Measurements from ENCODE around the gene TRMU. TPM values are rescaled to one million over a fixed set of nuclear protein-coding genes. Genes with fewer than 3 reads are reported as not detected.

TRMU gene
- total and polyA plus RNA-seq, 2 of the 4 experiments (the other 2 are of a cell fraction), result 19.0 to 36.4 TPM

GRCh38 chr22:46352276-46352675 is 16.8 kb downstream of the TRMU start:
- H2BK5ac ChIP-seq (ENCODE audit: low read depth, low read length, poor library complexity, severe bottlenecking), result no peak overlapping the region
- H4K5ac ChIP-seq (ENCODE audit: low read depth, low read length), result no peak overlapping the region
- in situ Hi-C loops (cut with MboI; ENCODE audit: low sequenced_read_pairs), result no loop called here
- TF ChIP-seq CEBPB (IDR thresholded peaks at IDR 0.05; ENCODE audit: low read depth, low read length) (no peak), MAFK (IDR thresholded peaks at IDR 0.05; ENCODE audit: low read depth, low read length) (no peak), RFX5 (IDR thresholded peaks at IDR 0.05; ENCODE audit: low read depth, low read length) (no peak), RCOR1 (IDR thresholded peaks at IDR 0.05; ENCODE audit: insufficient replicate concordance, low read length) (no peak), CHD1 (IDR thresholded peaks at IDR 0.05; ENCODE audit: low read depth, low read length) (no peak), POLR2A (IDR thresholded peaks at IDR 0.05; ENCODE audit: low read depth, low read length) (no peak), USF2 (IDR thresholded peaks at IDR 0.05; ENCODE audit: low read depth, low read length) (no peak), SMC3 (IDR thresholded peaks at IDR 0.05; ENCODE audit: low read depth, low read length) (no peak), BHLHE40 (IDR thresholded peaks at IDR 0.05; ENCODE audit: low read depth, low read length) (no peak), RAD21 (IDR thresholded peaks at IDR 0.05; ENCODE audit: low read length) (no peak), MAZ (IDR thresholded peaks at IDR 0.05; ENCODE audit: borderline replicate concordance, low read depth, low read length) (no peak), MXI1 (IDR thresholded peaks at IDR 0.05; ENCODE audit: borderline replicate concordance, low read depth, low read length) (no peak), NFE2L2 (IDR thresholded peaks at IDR 0.05; ENCODE audit: low read depth, low read length) (no peak), FOS (IDR thresholded peaks at IDR 0.05; ENCODE audit: low read depth, low read length) (no peak)
- TF ChIP-seq, protein P1, sequence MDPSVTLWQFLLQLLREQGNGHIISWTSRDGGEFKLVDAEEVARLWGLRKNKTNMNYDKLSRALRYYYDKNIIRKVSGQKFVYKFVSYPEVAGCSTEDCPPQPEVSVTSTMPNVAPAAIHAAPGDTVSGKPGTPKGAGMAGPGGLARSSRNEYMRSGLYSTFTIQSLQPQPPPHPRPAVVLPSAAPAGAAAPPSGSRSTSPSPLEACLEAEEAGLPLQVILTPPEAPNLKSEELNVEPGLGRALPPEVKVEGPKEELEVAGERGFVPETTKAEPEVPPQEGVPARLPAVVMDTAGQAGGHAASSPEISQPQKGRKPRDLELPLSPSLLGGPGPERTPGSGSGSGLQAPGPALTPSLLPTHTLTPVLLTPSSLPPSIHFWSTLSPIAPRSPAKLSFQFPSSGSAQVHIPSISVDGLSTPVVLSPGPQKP (IDR thresholded peaks at IDR 0.05; ENCODE audit: borderline replicate concordance, low read depth, low read length), result no peak
- H2AFZ ChIP-seq (replicated peaks; ENCODE audit: low read length, poor library complexity), result no peak overlapping the region
- H2BK15ac ChIP-seq (ENCODE audit: low read depth, low read length), result no peak overlapping the region
- no peak overlapping the region for H3K27ac ChIP-seq (ENCODE audit: insufficient read depth, low read length)
- H3K4me3 ChIP-seq (ENCODE audit: insufficient read depth, low read depth, low read length), result no peak overlapping the region
- no peak for ATAC-seq (ENCODE audit: low read depth)
- peaks cover 80% of the 10 kb centered on the region for H3K36me3 ChIP-seq (ENCODE audit: control insufficient read depth, insufficient read depth, low read length)
- no peak overlapping the region for H3K23ac ChIP-seq (ENCODE audit: low read depth, low read length)
- H3K9ac ChIP-seq (ENCODE audit: low read depth, low read length), result no peak overlapping the region
- ChIA-PET CTCF (no interaction called here), POLR2A (ENCODE audit: unreplicated experiment) (no interaction called here)
- no peak overlapping the region for H4K91ac ChIP-seq (ENCODE audit: insufficient read depth, low read depth, low read length)
- peaks cover 35% of the 10 kb centered on the region for H4K20me1 ChIP-seq (ENCODE audit: insufficient read depth, low read length)
- peaks cover 5 to 7% of the 10 kb centered on the region in 2 experiments; a peak in 3 of 4 replicates for H3K79me1 ChIP-seq (ENCODE audit: low read depth in 1 of 2, low read length in 2 of 2)
- no peaks in the 10 kb centered on the region for H3K9me3 ChIP-seq (ENCODE audit: control insufficient read depth, insufficient read depth, low read length)
- no peak overlapping the region for H3K14ac ChIP-seq (replicated peaks; ENCODE audit: low read depth, low read length)
- H3K9me1 ChIP-seq (ENCODE audit: insufficient read depth, low read length), result no peaks in the 10 kb centered on the region
- H3K4me1 ChIP-seq (ENCODE audit: control insufficient read depth, insufficient read depth, low read length), result no peaks in the 10 kb centered on the region
- H4K8ac ChIP-seq (ENCODE audit: low read depth in 2 of 2, low read length in 2 of 2), result no peak overlapping the region
- no peak overlapping the region for H2BK120ac ChIP-seq (ENCODE audit: low read depth, low read length)
- dilution Hi-C loops (cut with HindIII; ENCODE audit: low sequenced_read_pairs, unreplicated experiment), result no loop called here
- no peak overlapping the region for H2AK5ac ChIP-seq (ENCODE audit: low read depth, low read length)
- no peak overlapping the region for H3K4me2 ChIP-seq (ENCODE audit: low read depth, low read length)
- no peak overlapping the region for H3K4ac ChIP-seq (ENCODE audit: low read depth, low read length)
- no peaks in the 10 kb centered on the region for H3K27me3 ChIP-seq (ENCODE audit: control insufficient read depth, insufficient read depth, low read length)
- no peak for DNase-seq
- WGBS, 2 experiments (ENCODE audit: extremely low coverage in 2 of 2, insufficient read length in 1 of 2), result 100% methylated on average over 1 of the region's 10 CpGs; no CpG with 5 or more reads in 1 of the 2 experiments
- intact Hi-C loops (cut with micrococcal nuclease), result no loop called here
- H2BK20ac ChIP-seq (ENCODE audit: low read depth, low read length), result no peak overlapping the region
- no TSS peak for BruUV-seq (replicated peaks)
- H2AK9ac ChIP-seq (replicated peaks; ENCODE audit: low read depth, low read length, poor library complexity), result no peak overlapping the region
- no peak overlapping the region for H3K56ac ChIP-seq (ENCODE audit: extremely low read depth, insufficient read depth, low read length)
- no peak overlapping the region for H3K18ac ChIP-seq (ENCODE audit: low read depth, low read length)
